HepG2 (cell line): ENCODE results near the gene CLDN22. TPM values are rescaled to one million over a fixed set of nuclear protein-coding genes. Genes with fewer than 3 reads are reported as not detected.

Source experiments
- ATAC-seq: fragments of 200-7000 bp; cut with Tn5 transposase; 3 replicates; pipeline ENCODE4 v1.9.1; 2020; ENCODE audit warnings: mild to moderate bottlenecking, moderate library complexity
- Bru-seq: library from RNA; stranded (reverse); fragments of 400-500 nt; gene quantifications from one replicate; lab custom pipeline; 2021; lab: Mats Ljungman, UMichigan
- BruChase-seq, 2 experiments: library from RNA; stranded (reverse); fragments of 400-500 nt; gene quantifications; one replicate each; lab custom pipeline; 2021; lab: Mats Ljungman, UMichigan
- BruUV-seq: library from RNA; stranded (reverse); fragments of 400-500 nt; replicated peaks from 2 replicates; lab custom pipeline; 2021; lab: Mats Ljungman, UMichigan
- CTCF ChIA-PET: fragments of 300-600 bp; formaldehyde crosslinking; extraction: SDS; loops from one replicate; lab custom pipeline; 2021; ENCODE audit warnings: low total read pairs, inconsistent platforms, low intra/inter-chr PET ratio; lab: Yijun Ruan, JAX
- POLR2A ChIA-PET: fragments of 350-600 bp; sonication (Branson Sonifier 250); formaldehyde crosslinking; loops from one replicate; lab custom pipeline; 2020; ENCODE audit warnings: antibody characterized with exemption, inconsistent platforms; lab: Yijun Ruan, JAX
- DNase-seq: peaks from one replicate; pipeline ENCODE4 v3.0.0-alpha.2; 2015; ENCODE audit warnings: low spot score
- FAIRE-seq: peaks from 3 replicates; lab custom pipeline; 2011; peaks lifted over from hg19 to GRCh38; lab: Jason Lieb, UNC
- H2AFZ ChIP-seq: one replicate; pipeline ENCODE4 v1.6.1; 2011; ENCODE audit warnings: low read length, inconsistent platforms
- H3K27ac ChIP-seq: fragments of 300-600 bp; 3 replicates; pipeline ENCODE4 v1.8.0; 2011; ENCODE audit warnings: mixed run types, mild to moderate bottlenecking, mixed read lengths, low read length, inconsistent platforms; ENCODE audit not compliant: insufficient read depth; ENCODE audit errors: extremely low read length
- H3K27me3 ChIP-seq, 2 experiments: fragments of 200-600 bp in 1 of 2; 2 replicates in 1 of 2; 3 replicates in 1 of 2; pipeline versions ENCODE4 v1.6.0 to v1.8.0; 2011; ENCODE audit warnings: low read length in 2 of 2, mild to moderate bottlenecking in 2 of 2, moderate library complexity in 2 of 2, inconsistent platforms in 1 of 2; ENCODE audit not compliant: insufficient read depth in 2 of 2, control insufficient read depth in 1 of 2
- H3K36me3 ChIP-seq, 2 experiments: fragments of 200-600 bp in 1 of 2; replicated peaks in 1 of 2; 2 replicates in 1 of 2; 3 replicates in 1 of 2; pipeline versions ENCODE4 v1.5.1 to v1.8.0; 2011; ENCODE audit warnings: low read length in 2 of 2, inconsistent platforms in 1 of 2; ENCODE audit not compliant: insufficient read depth in 2 of 2, control insufficient read depth in 1 of 2
- H3K4me1 ChIP-seq: 2 replicates; pipeline ENCODE4 v1.5.1; 2012; ENCODE audit warnings: low read length, inconsistent platforms; ENCODE audit not compliant: insufficient read depth
- H3K4me2 ChIP-seq: 2 replicates; pipeline ENCODE4 v1.6.0; 2011; ENCODE audit warnings: low read depth, low read length, inconsistent platforms
- H3K4me3 ChIP-seq, 3 experiments: fragments of 200-600 bp in 1 of 3; sonication (generic), shearing (Covaris generic) in 1 of 3; replicated peaks in 1 of 3; 2 replicates each; pipeline ENCODE4 v1.5.1; 2011 to 2016; ENCODE audit warnings: low read length in 3 of 3, inconsistent platforms in 2 of 3, low read depth in 2 of 3, mild to moderate bottlenecking in 2 of 3, control low read depth in 1 of 3, mixed read lengths in 1 of 3; ENCODE audit not compliant: insufficient read depth in 1 of 3
- H3K79me2 ChIP-seq: one replicate; pipeline ENCODE4 v1.6.1; 2011; ENCODE audit warnings: low read length, inconsistent platforms; ENCODE audit not compliant: insufficient read depth
- H3K9ac ChIP-seq: 2 replicates; pipeline ENCODE4 v1.6.0; 2011; ENCODE audit warnings: mild to moderate bottlenecking, low read depth, low read length, inconsistent platforms; ENCODE audit not compliant: insufficient read depth
- H3K9me3 ChIP-seq: 2 replicates; pipeline ENCODE4 v1.5.1; 2012; ENCODE audit warnings: mild to moderate bottlenecking, low read length
- H4K20me1 ChIP-seq: 2 replicates; pipeline ENCODE4 v1.6.0; 2011; ENCODE audit warnings: inconsistent platforms, mild to moderate bottlenecking, low read length, moderate library complexity; ENCODE audit not compliant: insufficient read depth
- CEBPB ChIP-seq: IDR thresholded peaks from 2 replicates; pipeline ENCODE4 v1.6.1; 2011; ENCODE audit warnings: low read depth, low read length, improper control_type of control experiment, borderline replicate concordance
- ETV6 ChIP-seq: sonication (generic); formaldehyde crosslinking; conservative IDR thresholded peaks from 2 replicates; pipeline ENCODE4 v1.4.0; 2020; ENCODE audit warnings: missing genetic modification reagents
- MAFF ChIP-seq: IDR thresholded peaks from 2 replicates; pipeline ENCODE4 v1.6.1; 2011; ENCODE audit warnings: low read depth, low read length, improper control_type of control experiment
- MAFK ChIP-seq, 2 experiments: IDR thresholded peaks in 1 of 2; conservative IDR thresholded peaks in 1 of 2; 2 replicates each; pipeline ENCODE4 v1.6.1; 2011; ENCODE audit warnings: improper control_type of control experiment in 2 of 2, low read length in 2 of 2
- MED13 ChIP-seq: sonication (generic); formaldehyde crosslinking; IDR thresholded peaks from 2 replicates; pipeline ENCODE4 v1.5.0; 2020; ENCODE audit warnings: missing genetic modification reagents
- SAP130 ChIP-seq: IDR thresholded peaks from 2 replicates; pipeline ENCODE4 v1.6.1; 2016; ENCODE audit warnings: low read depth
- WGBS: methylation state at CpG from one replicate; pipeline ENCODE4 v1.1.6; 2017; ENCODE audit warnings: low lambda C conversion rate; 5-methylcytosine and 5-hydroxymethylcytosine counted together
- in situ Hi-C: cut with HindIII; loops from 2 replicates; pipeline ENCODE4 v1.10.0; 2017; ENCODE audit warnings: low pct_unique_long_range_greater_than_20kb; ENCODE audit not compliant: extremely low pct_ligation_motif_present
- intact Hi-C: fragments of 100-400 bp; cut with micrococcal nuclease; formaldehyde crosslinking; loops from one replicate; pipeline ENCODE4 v1.10.0; 2022; ENCODE audit not compliant: unreplicated experiment
- long read RNA-seq, 2 experiments: library from RNA in 1 of 2; library from polyadenylated mRNA in 1 of 2; stranded (forward) in 1 of 2; unstranded in 1 of 2; transcript quantifications; one replicate each; pipeline ENCODE4 v2.0.0, GENCODE V29; 2019 to 2022
- polyA minus RNA-seq, 3 experiments: library from RNA; depleted of rRNA, polyadenylated mRNA; stranded (reverse); fragments of >200 nt; gene quantifications; 2 replicates each; pipeline ENCODE4 v1.2.3, GENCODE V29; 2011; ENCODE audit warnings: low replicate concordance in 1 of 3
- polyA plus RNA-seq, 8 experiments: library from polyadenylated mRNA; depleted of rRNA in 3 of 8; stranded (reverse) in 7 of 8; unstranded in 1 of 8; fragments of >200 nt; fragmentation: Illumina TruSeq in 4 of 8; extraction: Trizol in 4 of 8; gene quantifications; 2 replicates each; pipeline versions ENCODE4 v1.2.1 to v1.2.3, GENCODE V29; 2011 to 2016; ENCODE audit warnings: low read depth in 4 of 8, missing spikeins in 1 of 8, mixed read lengths in 1 of 8; ENCODE audit not compliant: insufficient read depth in 1 of 8
- total RNA-seq, 5 experiments: library from RNA; depleted of rRNA; stranded (reverse); fragments of >200 nt; fragmentation: Illumina TruSeq; extraction: Trizol; gene quantifications; 2 replicates each; pipeline ENCODE4 v1.2.3, GENCODE V29; 2016; ENCODE audit warnings: low read depth in 1 of 5

CLDN22 gene
- not detected in 2 replicates for total RNA-seq (2016; rRNA removed; fragmentation: Illumina TruSeq; extraction: Trizol)
- not detected in 2 replicates for total RNA-seq (2016; cell fraction: cytosol; rRNA removed; fragmentation: Illumina TruSeq; extraction: Trizol; ENCODE audit: low read depth)
- not detected in 2 replicates for total RNA-seq (2016; cell fraction: insoluble cytoplasmic fraction; rRNA removed; fragmentation: Illumina TruSeq; extraction: Trizol)
- not detected in 2 replicates for total RNA-seq (2016; cell fraction: membrane; rRNA removed; fragmentation: Illumina TruSeq; extraction: Trizol)
- total RNA-seq (2016; cell fraction: nucleus; rRNA removed; fragmentation: Illumina TruSeq; extraction: Trizol): not detected in 2 replicates
- 0.07 TPM in 1 of 2 replicates, not detected in the other for polyA plus RNA-seq (2011; rRNA removed)
- polyA plus RNA-seq (2011; cell fraction: cytosol; rRNA removed): 0.03 TPM in 1 of 2 replicates, not detected in the other
- not detected in 2 replicates for polyA plus RNA-seq (2011; cell fraction: nucleus; rRNA removed)
- polyA plus RNA-seq (2012): 0.90 and 1.0 TPM in 2 replicates
- polyA plus RNA-seq (2016; cell fraction: cytosol; fragmentation: Illumina TruSeq; extraction: Trizol; ENCODE audit: low read depth): not detected in 2 replicates
- polyA plus RNA-seq (2016; cell fraction: insoluble cytoplasmic fraction; fragmentation: Illumina TruSeq; extraction: Trizol; ENCODE audit: low read depth): not detected in 2 replicates
- not detected in 2 replicates for polyA plus RNA-seq (2016; cell fraction: membrane; fragmentation: Illumina TruSeq; extraction: Trizol; ENCODE audit: low read depth)
- not detected in 2 replicates for polyA plus RNA-seq (2016; cell fraction: nucleus; fragmentation: Illumina TruSeq; extraction: Trizol; ENCODE audit: insufficient read depth, low read depth)
- not detected in 2 replicates for polyA minus RNA-seq (2011; rRNA and poly(A)+ RNA removed; ENCODE audit: low replicate concordance)
- not detected in 2 replicates for polyA minus RNA-seq (2011; cell fraction: cytosol; rRNA and poly(A)+ RNA removed)
- 0.13 TPM in 1 of 2 replicates, not detected in the other for polyA minus RNA-seq (2011; cell fraction: nucleus; rRNA and poly(A)+ RNA removed)
- not detected for Bru-seq, nascent RNA
- BruChase-seq, experiment 1, labeled RNA remaining after a 6-hour chase: percentile 28 among the genes with signal in this experiment
- BruChase-seq, experiment 2, labeled RNA remaining after a 2-hour chase: percentile 16 among the genes with signal in this experiment
- long read RNA-seq, experiment 1: 0 reads
- long read RNA-seq, experiment 2: 0 reads

- no peaks in the 10 kb centered on the region for H3K79me2 ChIP-seq
- no peak within 1 kb of the TSS for H3K4me2 ChIP-seq
- H3K4me3 ChIP-seq: no peak within 1 kb of the TSS
- no peak within 1 kb of the TSS for H2AFZ ChIP-seq
- no peaks in the 10 kb centered on the region for H4K20me1 ChIP-seq
- BruUV-seq: no TSS peak
- H3K36me3 ChIP-seq: peaks cover 3 to 16% of the 10 kb centered on the region in 2 experiments; a peak in 3 of 5 replicates
- H3K9ac ChIP-seq: no peak within 1 kb of the TSS
- H3K4me1 ChIP-seq: peaks cover 36% of the 10 kb centered on the region
- H3K27ac ChIP-seq: no peak within 1 kb of the TSS
- ATAC-seq (no peak), FAIRE-seq (no peak), DNase-seq (peak; percentile 47)
- in situ Hi-C loops: no loop called here
- CTCF ChIA-PET: no interaction called here
- POLR2A ChIA-PET: no interaction called here
- no peaks in the 10 kb centered on the region; a peak in 1 of 5 replicates for H3K27me3 ChIP-seq
- TF ChIP-seq ETV6 (CRISPR knock-in tag) (no peak), MAFK (conservative IDR thresholded peaks at IDR 0.05 in 1 of 2, IDR thresholded peaks at IDR 0.05 in 1 of 2; ENCODE audit: low read length in 2 of 2) (peak in 1 of 2 experiments; percentile 47; a peak in 2 of 4 replicates), MAFF (peak; percentile 45; the same call in 1 of the 2 replicates), CEBPB (peak; percentile 38; the same call in 1 of the 2 replicates), MED13 (CRISPR knock-in tag) (no peak), SAP130 (CRISPR knock-in tag) (0 out of 2 replicates have a peak, but pooled peaks have one; percentile 21)
- TF ChIP-seq, all 625 proteins: peak for 4
- no peaks in the 10 kb centered on the region for H3K9me3 ChIP-seq
- 57% methylated on average over 6 of the region's 6 CpGs for WGBS
- intact Hi-C loops: no loop called here
Observed at GRCh38 chr4:183320211-183321059, at the start of gene CLDN22. CLDN22 (minus strand) TSS chr4:183320276; CDS start chr4:183320218, 58 bp downstream.
